Neural progenitor cell (in vitro differentiated cells): ENCODE measurements around the gene TP73. TPM values are rescaled to one million over a fixed set of nuclear protein-coding genes. Genes with fewer than 3 reads are reported as not detected.

ENCODE experiments used
- DNase-seq: peaks from one replicate; pipeline ENCODE4 v3.0.0-alpha.2; 2016; ENCODE audit warnings: low spot score
- H2AFZ ChIP-seq: fragments of 200-600 bp; sonication (generic); replicated peaks from 2 replicates; pipeline ENCODE4 v1.6.1; 2016; ENCODE audit warnings: antibody characterized with exemption
- H3F3A ChIP-seq: fragments of 200-600 bp; sonication (generic); 2 replicates; pipeline ENCODE4 v1.6.1; 2016; ENCODE audit warnings: antibody characterized with exemption, low read depth
- H3K27ac ChIP-seq: fragments of 200-600 bp; sonication (generic); 2 replicates; pipeline ENCODE4 v1.5.1; 2016; ENCODE audit warnings: mild to moderate bottlenecking
- H3K27me3 ChIP-seq: fragments of 200-600 bp; sonication (generic); 2 replicates; pipeline ENCODE4 v1.6.1; 2016; ENCODE audit warnings: mild to moderate bottlenecking, moderate library complexity
- H3K36me3 ChIP-seq: fragments of 200-600 bp; sonication (generic); 2 replicates; pipeline ENCODE4 v1.5.1; 2016
- H3K4me1 ChIP-seq: fragments of 200-600 bp; sonication (generic); 2 replicates; pipeline ENCODE4 v1.6.1; 2016; ENCODE audit warnings: mixed run types
- H3K4me2 ChIP-seq: fragments of 200-600 bp; sonication (generic); 2 replicates; pipeline ENCODE4 v1.6.1; 2016
- H3K4me3 ChIP-seq: fragments of 200-600 bp; sonication (generic); 2 replicates; pipeline ENCODE4 v1.5.1; 2016
- H3K79me2 ChIP-seq: fragments of 200-600 bp; sonication (generic); 2 replicates; pipeline ENCODE4 v1.6.1; 2016; ENCODE audit warnings: low read depth
- H3K9ac ChIP-seq: fragments of 200-600 bp; sonication (generic); 2 replicates; pipeline ENCODE4 v1.6.1; 2016
- H3K9me3 ChIP-seq: fragments of 200-600 bp; sonication (generic); 2 replicates; pipeline ENCODE4 v1.5.1; 2016; ENCODE audit warnings: low read depth
- H4K20me1 ChIP-seq: fragments of 200-600 bp; sonication (generic); 2 replicates; pipeline ENCODE4 v1.6.1; 2016; ENCODE audit warnings: low read depth
- H3K27ac Mint-ChIP-seq: 3 replicates; pipeline ENCODE4 v1.8.0; 2021; ENCODE audit warnings: mixed read lengths
- H3K27me3 Mint-ChIP-seq: 2 replicates; pipeline ENCODE4 v1.8.0; 2022; ENCODE audit warnings: low read depth, mild to moderate bottlenecking, inconsistent platforms, moderate library complexity, mixed read lengths; ENCODE audit not compliant: insufficient read depth
- H3K36me3 Mint-ChIP-seq: 3 replicates; pipeline ENCODE4 v1.8.0; 2021; ENCODE audit warnings: mixed read lengths
- H3K4me1 Mint-ChIP-seq: 3 replicates; pipeline ENCODE4 v1.8.0; 2021; ENCODE audit warnings: mixed read lengths
- H3K4me3 Mint-ChIP-seq: 3 replicates; pipeline ENCODE4 v1.8.0; 2021; ENCODE audit warnings: mild to moderate bottlenecking, moderate library complexity, mixed read lengths
- H3K9me3 Mint-ChIP-seq: 3 replicates; pipeline ENCODE4 v1.8.0; 2020; ENCODE audit warnings: mixed read lengths
- EZH2 ChIP-seq: fragments of 200-600 bp; sonication (generic); IDR thresholded peaks from 2 replicates; pipeline ENCODE4 v1.6.1; 2017; ENCODE audit warnings: antibody characterized with exemption, mild to moderate bottlenecking, moderate library complexity
- EZH2phosphoT487 ChIP-seq: fragments of 200-600 bp; sonication (generic); IDR thresholded peaks from 2 replicates; pipeline ENCODE4 v1.6.1; 2017; ENCODE audit warnings: antibody characterized with exemption
- total RNA-seq: library from RNA; depleted of rRNA; stranded (reverse); fragments of >200 nt; gene quantifications from 2 replicates; pipeline ENCODE4 v1.2.3, GENCODE V29; 2015; ENCODE audit warnings: low replicate concordance
- TF ChIP-seq, protein P1 (sequence below): fragments of 200-600 bp; sonication (generic); IDR thresholded peaks from 2 replicates; pipeline ENCODE4 v1.5.1; 2017; ENCODE audit warnings: antibody characterized with exemption, mild to moderate bottlenecking

TP73 gene
- total RNA-seq, 1 donor from 2014 or later = not detected

DNA sequence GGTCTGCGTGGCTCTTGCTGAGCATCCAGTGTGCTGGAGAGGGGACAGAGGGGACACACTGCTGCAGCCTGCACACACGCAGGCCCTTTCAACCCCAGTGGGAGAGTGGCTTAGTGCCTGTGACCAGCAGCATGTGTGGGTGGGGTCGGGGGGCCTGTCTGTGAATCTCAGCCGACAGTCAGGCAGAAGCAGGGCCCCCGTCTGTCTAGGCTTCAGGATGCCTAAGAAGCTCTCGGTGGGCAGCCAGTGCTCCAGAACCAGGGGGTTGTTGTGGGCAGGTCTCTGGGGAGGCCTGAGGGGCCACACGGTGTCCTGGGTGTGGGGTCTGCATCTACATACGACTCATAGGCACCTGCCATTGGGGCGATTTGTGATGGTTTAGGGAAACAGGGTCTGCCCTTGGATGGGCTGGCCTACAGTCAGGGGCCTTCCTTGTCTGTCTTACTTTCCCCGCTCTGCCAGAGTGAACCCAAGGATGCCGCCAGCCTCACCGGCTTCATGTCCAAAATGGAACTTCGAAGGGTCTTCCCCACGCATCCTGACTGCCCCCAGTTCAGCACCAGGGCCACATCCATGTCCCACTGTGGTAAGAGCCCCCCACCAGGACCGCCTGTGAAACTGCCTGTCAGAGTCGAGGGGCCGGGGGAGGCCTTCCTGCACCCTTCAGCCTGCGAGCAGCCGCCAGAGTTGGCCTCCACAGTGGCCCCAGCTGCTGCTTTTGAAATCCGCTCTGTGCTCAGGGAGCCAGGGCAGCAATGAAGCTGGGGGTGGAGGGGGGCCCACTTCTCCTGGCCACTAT, 101.5 kb downstream of the TP73 start:
- no peaks in the 10 kb centered on the region for H3K79me2 ChIP-seq
- peaks cover 5% of the 10 kb centered on the region for H3K27me3 Mint-ChIP-seq
- DNase-seq = no peak
- H3K36me3 Mint-ChIP-seq = no peaks in the 10 kb centered on the region
- no peaks in the 10 kb centered on the region for H4K20me1 ChIP-seq
- H3F3A ChIP-seq = no peaks in the 10 kb centered on the region
- H3K4me3 ChIP-seq = no peak overlapping the region
- H3K4me1 Mint-ChIP-seq = no peaks in the 10 kb centered on the region
- no peaks in the 10 kb centered on the region for H3K36me3 ChIP-seq
- H3K9ac ChIP-seq = no peak overlapping the region
- no peak overlapping the region for H3K27ac ChIP-seq
- no peak overlapping the region for H2AFZ ChIP-seq
- no peak overlapping the region for H3K27ac Mint-ChIP-seq
- no peak overlapping the region for H3K4me3 Mint-ChIP-seq
- H3K9me3 ChIP-seq = no peaks in the 10 kb centered on the region
- peaks cover 34% of the 10 kb centered on the region for H3K27me3 ChIP-seq
- H3K4me2 ChIP-seq = no peak overlapping the region
- H3K9me3 Mint-ChIP-seq = no peaks in the 10 kb centered on the region
- TF ChIP-seq, protein P1, sequence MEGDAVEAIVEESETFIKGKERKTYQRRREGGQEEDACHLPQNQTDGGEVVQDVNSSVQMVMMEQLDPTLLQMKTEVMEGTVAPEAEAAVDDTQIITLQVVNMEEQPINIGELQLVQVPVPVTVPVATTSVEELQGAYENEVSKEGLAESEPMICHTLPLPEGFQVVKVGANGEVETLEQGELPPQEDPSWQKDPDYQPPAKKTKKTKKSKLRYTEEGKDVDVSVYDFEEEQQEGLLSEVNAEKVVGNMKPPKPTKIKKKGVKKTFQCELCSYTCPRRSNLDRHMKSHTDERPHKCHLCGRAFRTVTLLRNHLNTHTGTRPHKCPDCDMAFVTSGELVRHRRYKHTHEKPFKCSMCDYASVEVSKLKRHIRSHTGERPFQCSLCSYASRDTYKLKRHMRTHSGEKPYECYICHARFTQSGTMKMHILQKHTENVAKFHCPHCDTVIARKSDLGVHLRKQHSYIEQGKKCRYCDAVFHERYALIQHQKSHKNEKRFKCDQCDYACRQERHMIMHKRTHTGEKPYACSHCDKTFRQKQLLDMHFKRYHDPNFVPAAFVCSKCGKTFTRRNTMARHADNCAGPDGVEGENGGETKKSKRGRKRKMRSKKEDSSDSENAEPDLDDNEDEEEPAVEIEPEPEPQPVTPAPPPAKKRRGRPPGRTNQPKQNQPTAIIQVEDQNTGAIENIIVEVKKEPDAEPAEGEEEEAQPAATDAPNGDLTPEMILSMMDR = no peak
- no peak for TF ChIP-seq EZH2phosphoT487
- no peak for TF ChIP-seq EZH2
- H3K4me1 ChIP-seq = no peaks in the 10 kb centered on the region

DNA sequence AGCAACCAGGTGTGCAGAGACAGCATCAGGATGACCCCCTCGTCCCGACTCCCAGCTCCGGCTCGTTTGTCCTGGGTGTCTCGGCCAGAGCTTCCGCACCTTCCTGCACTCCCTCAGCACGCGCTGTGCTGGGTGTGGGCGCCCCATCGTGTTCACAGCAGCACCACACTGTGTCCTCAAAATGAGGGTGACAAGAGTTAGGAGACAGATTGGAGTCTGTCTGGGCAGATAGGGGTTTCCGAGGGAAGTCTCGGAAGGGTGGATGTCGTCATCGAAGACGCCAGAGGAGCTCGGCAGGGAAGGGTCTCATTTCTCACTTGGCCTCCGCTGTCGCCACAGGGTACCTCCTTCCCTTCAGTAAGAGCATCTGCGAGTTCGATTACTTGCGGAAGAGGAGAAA, 104.1 kb downstream of the TP73 start:
- peaks cover 11% of the 10 kb centered on the region for H3K9me3 Mint-ChIP-seq
- H2AFZ ChIP-seq = no peak overlapping the region
- H3K27ac ChIP-seq = no peak overlapping the region
- peaks cover 27% of the 10 kb centered on the region for H3K27me3 ChIP-seq
- no peak overlapping the region for H3K4me2 ChIP-seq
- no peaks in the 10 kb centered on the region for H3K36me3 ChIP-seq
- H3K4me1 Mint-ChIP-seq = no peaks in the 10 kb centered on the region
- DNase-seq = no peak
- TF ChIP-seq, protein P1 = no peak
- TF ChIP-seq EZH2 = no peak
- TF ChIP-seq EZH2phosphoT487 = no peak
- H3F3A ChIP-seq = no peaks in the 10 kb centered on the region
- H3K4me3 ChIP-seq = no peak overlapping the region
- H4K20me1 ChIP-seq = no peaks in the 10 kb centered on the region
- H3K9ac ChIP-seq = no peak overlapping the region
- no peaks in the 10 kb centered on the region for H3K9me3 ChIP-seq
- no peaks in the 10 kb centered on the region for H3K79me2 ChIP-seq
- H3K4me3 Mint-ChIP-seq = no peak overlapping the region
- H3K27me3 Mint-ChIP-seq = peaks cover 10% of the 10 kb centered on the region
- no peaks in the 10 kb centered on the region for H3K36me3 Mint-ChIP-seq
- no peak overlapping the region for H3K27ac Mint-ChIP-seq
- H3K4me1 ChIP-seq = no peaks in the 10 kb centered on the region

DNA sequence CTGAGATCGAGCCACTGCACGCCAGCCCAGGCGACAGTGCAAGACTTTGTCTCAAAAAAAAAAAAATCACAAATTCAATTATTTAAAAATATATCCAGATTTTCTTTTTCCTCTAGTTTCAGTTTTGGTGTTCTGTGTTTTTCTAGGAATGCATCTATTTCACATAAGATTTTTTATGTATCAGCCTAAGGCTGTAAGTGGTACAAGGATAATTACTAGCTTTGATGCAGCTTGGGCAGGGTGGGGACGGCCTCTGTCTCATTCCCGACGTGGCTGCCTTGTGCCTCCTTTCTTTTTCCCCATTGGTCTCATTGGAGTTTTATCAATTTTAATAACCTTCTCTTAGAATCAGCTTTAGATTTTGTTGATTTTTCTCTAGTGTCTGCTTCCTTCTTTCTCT, 106.8 kb downstream of the TP73 start:
- H2AFZ ChIP-seq = no peak overlapping the region
- Mint-ChIP-seq H3K27ac (no peak overlapping the region), H3K36me3 (no peaks in the 10 kb centered on the region), H3K9me3 (peaks cover 11% of the 10 kb centered on the region), H3K27me3 (peaks cover 9% of the 10 kb centered on the region), H3K4me1 (no peaks in the 10 kb centered on the region), H3K4me3 (no peak overlapping the region)
- H3K79me2 ChIP-seq = no peaks in the 10 kb centered on the region
- no peaks in the 10 kb centered on the region for H3K4me1 ChIP-seq
- H3K9ac ChIP-seq = no peak overlapping the region
- H3K4me2 ChIP-seq = no peak overlapping the region
- H3K4me3 ChIP-seq = no peak overlapping the region
- H3F3A ChIP-seq = no peaks in the 10 kb centered on the region
- peaks cover 22% of the 10 kb centered on the region for H3K27me3 ChIP-seq
- no peaks in the 10 kb centered on the region for H4K20me1 ChIP-seq
- no peak overlapping the region for H3K27ac ChIP-seq
- H3K9me3 ChIP-seq = no peaks in the 10 kb centered on the region
- TF ChIP-seq, protein P1 = no peak
- TF ChIP-seq EZH2 = no peak
- no peak for TF ChIP-seq EZH2phosphoT487
- H3K36me3 ChIP-seq = no peaks in the 10 kb centered on the region
- DNase-seq = no peak
